Retinal pigment epithelial cell (primary cell): Measurements from ENCODE around the gene MOXD1.

Source experiments
- DNase-seq: peaks from one replicate; pipeline ENCODE4 v3.0.0-alpha.2; 2010; ENCODE audit warnings: low read depth
- H3K4me3 ChIP-seq: 2 replicates; pipeline ENCODE4 v1.5.1; 2011; ENCODE audit warnings: mild to moderate bottlenecking, low read length, control low read depth, moderate library complexity
- CTCF ChIP-seq: conservative IDR thresholded peaks from 2 replicates; pipeline ENCODE4 v1.5.1; 2011; ENCODE audit warnings: low read depth, low read length, control low read depth, inconsistent platforms

The MOXD1 gene

GRCh38 chr6:132425176-132425575 lies 23.9 kb upstream of the MOXD1 start:
- no peak for TF ChIP-seq CTCF
- no peak overlapping the region for H3K4me3 ChIP-seq
- no peak for DNase-seq

DNA sequence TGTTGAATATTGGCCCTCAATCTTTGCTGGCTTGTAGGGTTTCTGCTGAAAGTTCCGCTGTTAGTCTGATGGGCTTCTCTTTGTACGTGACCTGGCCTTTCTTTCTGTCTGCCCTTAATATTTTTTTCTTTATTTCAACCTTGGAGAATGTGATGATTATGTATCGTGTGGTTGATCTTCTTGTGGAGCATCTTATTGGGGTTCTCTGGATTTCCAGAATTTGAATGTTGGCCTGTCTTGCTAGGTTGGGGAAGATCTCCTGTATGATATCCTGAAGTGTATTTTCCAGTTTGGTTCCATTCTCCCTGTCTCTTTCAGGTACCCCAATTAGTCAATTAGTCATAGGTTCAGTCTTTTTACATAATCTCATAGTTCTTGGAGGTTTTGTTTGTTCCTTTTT lies 22.6 kb upstream of the MOXD1 start:
- TF ChIP-seq CTCF = no peak
- DNase-seq = no peak
- no peak overlapping the region for H3K4me3 ChIP-seq

- no peak for DNase-seq
- no peak for TF ChIP-seq CTCF
These were observed 17.1 kb upstream of the MOXD1 start for GRCh38 chr6:132418235-132418965.

DNA sequence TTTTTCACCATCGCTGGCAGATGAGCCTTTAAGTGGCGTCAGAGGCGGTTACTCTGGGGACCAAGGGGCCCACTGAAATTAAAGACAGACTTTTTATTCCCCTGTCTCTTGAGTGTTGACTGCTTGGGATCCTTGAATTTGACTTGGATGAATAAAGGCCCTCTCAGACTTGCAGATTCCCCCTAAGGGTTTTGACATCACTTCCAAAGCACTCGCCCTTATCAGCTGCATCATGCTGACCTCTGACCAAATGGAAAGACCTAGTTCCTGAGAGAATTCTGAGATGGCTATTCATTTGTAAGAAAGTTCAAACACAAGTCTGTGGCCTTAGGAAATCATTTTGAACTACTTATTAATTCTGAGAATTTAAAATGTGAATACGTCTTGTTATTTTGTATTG lies 13.5 kb upstream of the MOXD1 start:
- TF ChIP-seq CTCF = no peak
- no peak for DNase-seq
- no peak overlapping the region for H3K4me3 ChIP-seq

More at GRCh38 chr6:132418235-132418965, 17.1 kb upstream of the MOXD1 start:
- no peak overlapping the region for H3K4me3 ChIP-seq

DNA sequence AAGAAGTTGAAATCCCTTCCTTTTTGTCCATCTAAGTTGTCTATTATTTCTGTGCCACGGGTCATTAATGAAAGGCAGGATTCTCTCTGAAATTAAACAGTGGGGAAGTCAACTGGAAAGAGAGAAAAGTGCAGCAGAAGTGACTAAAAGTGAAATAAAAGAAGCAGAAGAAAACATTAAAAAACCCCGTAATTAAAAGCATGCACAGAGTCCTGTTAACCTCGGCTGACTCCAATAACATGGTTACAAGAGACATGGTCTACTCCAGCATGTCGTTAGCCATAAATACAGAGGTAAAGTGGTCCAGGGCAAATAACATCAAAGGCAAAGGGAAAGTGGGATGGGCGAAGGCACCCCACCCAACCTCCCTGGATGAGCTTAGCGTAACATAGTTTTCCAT lies 13.0 kb upstream of the MOXD1 start:
- DNase-seq = no peak
- no peak overlapping the region for H3K4me3 ChIP-seq
- no peak for TF ChIP-seq CTCF

DNA sequence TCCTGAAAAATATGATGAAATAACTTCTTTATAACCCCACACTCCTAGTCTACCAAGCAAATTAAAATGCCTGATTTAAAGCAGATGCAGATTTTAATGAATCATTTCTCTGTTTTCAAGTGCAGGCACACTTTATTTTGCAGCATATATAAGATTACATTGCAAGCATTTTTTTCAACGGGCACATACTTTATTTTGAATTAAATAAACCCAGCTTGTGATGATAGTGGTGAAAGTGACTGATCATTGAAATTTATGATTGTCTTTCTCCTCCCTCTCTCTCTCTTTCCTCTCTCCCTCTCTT lies 12.2 kb upstream of the MOXD1 start:
- DNase-seq = no peak

More for the DNA sequence above, 12.2 kb upstream of the MOXD1 start:
- TF ChIP-seq CTCF = no peak
- H3K4me3 ChIP-seq = no peak overlapping the region
